HG03354 (cell line): ENCODE results near the gene ELOVL7.
"Not testable (repeated sequence)": the region's sequence is repeated elsewhere in the genome, so short reads cannot be mapped to it uniquely, and the experiment has no call there.

ENCODE experiments used
- ATAC-seq: cut with Tn5 transposase; IDR thresholded peaks from one replicate; pipeline ENCODE4 v1.9.1; 2021; ENCODE audit warnings: mild to moderate bottlenecking; ENCODE audit not compliant: unreplicated experiment, poor library complexity, severe bottlenecking

ELOVL7 gene

DNA sequence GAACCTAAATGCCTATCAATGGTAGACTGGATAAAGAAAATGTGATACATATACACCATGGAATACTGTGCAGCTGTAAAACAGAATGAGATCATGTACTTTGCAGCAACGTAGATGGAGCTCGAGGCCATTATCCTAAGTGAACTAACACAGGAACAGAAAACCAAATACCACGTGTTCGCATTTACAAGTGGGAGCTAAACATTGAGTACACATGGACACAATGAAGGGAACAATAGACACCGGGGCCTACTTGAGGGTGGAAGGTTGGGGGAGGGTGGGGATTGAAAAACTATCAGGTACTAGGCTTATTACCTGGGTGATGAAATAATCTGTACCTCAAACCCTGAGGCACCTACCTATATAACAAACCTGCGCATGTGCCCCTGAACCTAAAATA lies 121.7 kb downstream of the ELOVL7 start:
- ATAC-seq = no peak

DNA sequence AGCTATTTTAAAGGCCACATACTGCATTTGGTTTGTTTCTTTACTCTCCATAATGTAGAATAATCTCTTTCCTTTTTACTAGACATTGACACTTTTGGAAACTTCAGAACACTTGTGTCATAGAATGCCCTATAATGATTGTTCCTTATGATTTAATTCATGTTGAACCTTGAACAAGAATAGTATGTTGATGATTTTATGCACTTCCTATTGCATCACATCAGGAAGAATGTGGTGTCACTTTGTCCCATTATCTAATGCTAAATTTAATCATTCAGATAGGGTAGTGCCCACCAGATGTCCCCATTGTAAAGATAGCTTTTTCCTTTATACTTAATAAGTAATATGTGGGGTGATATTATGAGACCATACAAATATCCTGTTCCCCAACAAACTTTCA lies 124.7 kb downstream of the ELOVL7 start:
- ATAC-seq = no peak

DNA sequence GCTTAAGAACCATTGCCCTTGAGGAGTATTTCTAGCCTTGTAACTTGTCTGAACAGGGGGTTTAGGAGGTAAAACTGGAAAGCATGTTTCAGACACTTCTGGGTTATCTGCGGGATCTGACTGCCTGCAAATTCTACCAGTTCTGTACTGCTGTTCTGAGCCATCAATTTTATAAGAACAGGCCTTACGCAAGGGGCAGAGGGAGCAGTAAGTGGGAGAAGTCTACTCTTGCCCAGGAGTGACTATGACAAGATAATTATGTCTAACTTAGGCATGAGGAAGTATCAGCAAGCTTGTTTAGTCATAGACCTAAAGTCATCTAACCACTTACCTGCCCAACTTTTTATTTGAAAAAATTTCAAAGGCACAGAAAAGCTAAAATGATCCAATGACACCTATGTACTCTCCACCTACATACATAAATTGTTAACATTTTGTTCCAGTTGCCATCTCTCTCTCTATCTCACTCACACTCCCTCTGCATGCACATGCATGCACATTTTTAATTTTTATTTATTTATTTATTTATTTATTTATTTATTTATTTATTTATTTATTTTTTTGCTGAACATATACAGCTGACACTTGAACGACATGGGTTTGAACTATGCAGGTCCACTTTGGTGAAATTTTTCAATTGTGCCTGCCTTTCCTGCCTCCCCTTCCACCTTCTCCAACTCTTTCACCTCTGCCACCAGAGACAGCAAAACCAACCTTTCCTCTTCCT lies 125.7 kb downstream of the ELOVL7 start:
- no peak for ATAC-seq

DNA sequence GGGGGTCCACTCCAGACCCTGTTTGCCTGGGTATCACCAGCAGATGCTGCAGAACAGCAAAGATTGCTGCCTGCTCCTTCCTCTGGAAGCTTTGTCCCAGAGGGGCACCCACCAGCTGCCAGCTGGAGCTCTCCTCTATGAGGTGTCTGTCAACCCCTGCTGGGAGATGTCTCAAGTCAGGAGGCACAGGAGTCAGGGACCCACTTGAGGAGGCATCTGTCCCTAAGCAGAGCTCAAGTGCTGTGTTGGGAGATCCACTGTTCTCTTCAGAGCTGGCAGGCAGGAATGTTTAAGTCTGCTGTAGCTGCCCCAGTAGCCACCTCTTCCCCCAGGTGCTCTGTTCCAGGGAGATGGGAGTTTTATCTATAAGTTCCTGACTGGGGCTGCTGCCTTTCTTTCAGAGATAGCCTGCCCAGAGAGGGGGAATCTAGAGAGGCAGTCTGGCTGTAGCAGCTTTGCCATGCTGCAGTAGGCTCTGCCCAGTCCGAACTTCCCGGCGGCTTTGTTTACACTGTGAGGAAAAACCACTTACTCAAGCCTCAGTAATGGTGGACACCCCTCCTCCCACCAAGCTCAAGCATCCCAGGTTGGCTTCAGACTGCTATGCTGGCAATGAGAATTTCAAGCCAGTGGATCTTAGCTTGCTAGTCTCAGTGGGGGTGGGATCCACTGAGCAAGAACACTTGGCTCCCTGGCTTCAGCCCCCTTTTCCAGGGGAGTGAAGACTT lies 128.7 kb downstream of the ELOVL7 start:
- ATAC-seq = not testable (repeated sequence)

DNA sequence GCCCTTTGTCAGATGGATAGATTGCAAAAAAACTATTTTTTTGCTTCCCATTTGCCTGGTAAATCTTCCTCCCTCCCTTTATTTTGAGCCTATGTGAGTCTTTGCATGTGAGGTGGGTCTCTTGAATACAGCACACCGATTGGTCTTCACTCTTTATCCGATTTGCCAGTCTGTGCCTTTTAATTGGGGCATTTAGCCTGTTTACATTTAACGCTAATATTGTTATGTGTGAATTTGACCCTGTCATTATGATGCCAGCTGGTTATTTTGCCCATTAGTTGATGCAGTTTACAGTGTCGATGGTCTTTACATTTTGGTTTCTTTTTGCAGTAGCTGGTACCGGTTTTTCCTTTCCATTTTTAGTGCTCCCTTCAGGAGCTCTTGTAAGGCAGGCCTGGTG lies 131.1 kb downstream of the ELOVL7 start:
- ATAC-seq = no peak

DNA sequence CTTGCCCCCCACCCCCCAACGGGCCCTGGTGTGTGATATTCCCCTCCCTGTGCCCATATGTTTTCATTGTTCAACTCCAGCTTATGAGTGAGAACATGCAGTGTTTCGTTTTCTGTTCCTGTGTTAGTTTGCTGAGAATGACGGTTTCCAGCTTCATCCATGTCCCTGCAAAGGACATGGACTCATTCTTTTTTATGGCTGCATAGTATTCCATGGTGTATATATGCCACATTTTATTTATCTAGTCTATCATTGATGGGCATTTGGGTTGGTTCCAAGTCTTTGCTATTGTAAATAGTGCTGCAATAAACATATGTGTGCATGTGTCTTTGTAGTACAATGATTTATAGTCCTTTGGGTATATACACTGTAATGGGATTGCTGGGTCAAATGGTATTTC lies 132.2 kb downstream of the ELOVL7 start:
- not testable (repeated sequence) for ATAC-seq

DNA sequence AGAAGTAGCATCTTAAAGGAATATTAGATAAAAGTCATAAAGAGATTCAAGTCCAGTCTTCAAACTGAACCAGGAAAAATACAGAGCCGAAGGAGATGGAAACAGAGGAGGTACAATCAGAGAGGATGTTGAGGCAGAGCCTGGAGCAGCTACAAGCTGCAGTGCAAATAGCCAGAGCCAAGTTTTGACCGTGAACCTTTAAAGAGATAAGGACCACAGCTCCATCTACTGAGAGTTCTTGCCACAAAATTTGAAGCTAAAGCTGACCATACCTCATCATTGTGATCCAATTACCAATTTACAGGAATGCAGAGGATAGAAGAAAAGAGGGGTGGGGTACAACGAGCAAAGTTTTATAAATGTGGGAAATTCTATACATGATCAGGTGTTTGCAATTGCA lies 133.7 kb downstream of the ELOVL7 start:
- ATAC-seq = no peak

DNA sequence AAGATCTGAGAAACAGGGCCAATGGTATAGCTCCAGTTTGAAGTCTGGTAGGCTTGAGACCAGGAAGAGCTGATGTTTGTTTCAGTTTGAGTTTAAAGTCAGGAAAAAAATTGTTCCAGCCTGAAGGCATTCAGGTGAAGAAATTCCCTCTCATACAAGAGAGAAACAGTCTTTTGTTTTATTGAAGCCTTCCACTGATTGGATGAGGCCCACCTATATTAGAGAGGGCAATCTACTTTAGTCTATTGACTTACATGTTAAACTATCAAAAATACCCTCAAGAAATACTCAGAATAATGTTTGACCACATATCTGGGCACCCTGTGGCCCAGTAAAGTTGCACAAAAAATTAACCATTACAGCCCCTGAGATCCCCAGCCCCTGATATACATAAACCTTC lies 138.9 kb downstream of the ELOVL7 start:
- ATAC-seq = no peak

DNA sequence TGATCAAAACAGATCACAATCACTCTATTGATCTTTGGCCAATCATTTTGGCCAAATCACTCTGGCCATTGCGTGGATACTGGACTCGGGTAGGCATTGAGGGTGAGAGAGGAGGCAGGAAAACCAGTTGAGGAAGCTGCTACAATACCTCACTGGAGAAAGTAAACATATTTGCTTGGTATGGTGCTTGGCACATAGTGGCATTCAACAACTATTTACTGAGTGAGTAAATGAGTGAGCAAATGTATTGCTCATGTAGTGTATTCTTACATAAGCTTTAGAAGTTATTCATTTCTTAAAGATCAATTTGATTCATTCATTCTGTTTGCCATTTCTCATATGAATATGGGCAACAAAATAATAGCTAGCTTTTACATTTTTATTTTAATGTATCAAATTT lies 140.1 kb downstream of the ELOVL7 start:
- ATAC-seq = no peak
